GM23338 (cell line): Measurements from ENCODE around the gene FRMD4A.

Experiments
- JUNB ChIP-seq: IDR thresholded peaks from one replicate; pipeline ENCODE4 v1.6.1; 2016; ENCODE audit warnings: antibody characterized with exemption; ENCODE audit not compliant: unreplicated experiment
- TF ChIP-seq, protein P1 (sequence below), 2 experiments: fragments of 200-600 bp in 1 of 2; sonication (generic) in 1 of 2; conservative IDR thresholded peaks; 2 replicates each; pipeline versions ENCODE4 v1.5.1 to v1.6.1; 2016 to 2017; ENCODE audit warnings: antibody characterized with exemption in 2 of 2, low read depth in 2 of 2, mild to moderate bottlenecking in 2 of 2, moderate library complexity in 1 of 2

DNA sequence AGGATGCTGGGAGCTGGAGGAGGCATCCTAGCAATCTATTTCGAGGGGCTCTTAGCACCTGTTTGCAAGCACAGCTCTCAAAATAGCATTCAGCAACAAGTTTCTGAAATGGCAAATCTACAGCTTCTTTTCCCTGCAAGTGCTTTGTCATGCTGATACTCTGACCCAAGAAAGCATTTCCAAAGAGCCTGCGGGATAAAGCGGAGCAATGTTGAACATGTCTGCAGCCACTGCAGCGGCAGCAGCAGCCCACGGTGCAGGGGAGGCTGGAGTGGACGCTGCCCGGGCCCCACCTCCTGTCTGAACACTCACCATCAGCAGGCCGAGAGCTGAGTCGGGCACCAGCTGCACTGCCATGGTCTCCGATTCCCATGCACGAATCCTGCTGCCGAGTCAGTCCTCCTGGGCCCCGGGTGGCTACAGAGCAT, 964 bp downstream of the FRMD4A start:
- TF ChIP-seq, protein P1, sequence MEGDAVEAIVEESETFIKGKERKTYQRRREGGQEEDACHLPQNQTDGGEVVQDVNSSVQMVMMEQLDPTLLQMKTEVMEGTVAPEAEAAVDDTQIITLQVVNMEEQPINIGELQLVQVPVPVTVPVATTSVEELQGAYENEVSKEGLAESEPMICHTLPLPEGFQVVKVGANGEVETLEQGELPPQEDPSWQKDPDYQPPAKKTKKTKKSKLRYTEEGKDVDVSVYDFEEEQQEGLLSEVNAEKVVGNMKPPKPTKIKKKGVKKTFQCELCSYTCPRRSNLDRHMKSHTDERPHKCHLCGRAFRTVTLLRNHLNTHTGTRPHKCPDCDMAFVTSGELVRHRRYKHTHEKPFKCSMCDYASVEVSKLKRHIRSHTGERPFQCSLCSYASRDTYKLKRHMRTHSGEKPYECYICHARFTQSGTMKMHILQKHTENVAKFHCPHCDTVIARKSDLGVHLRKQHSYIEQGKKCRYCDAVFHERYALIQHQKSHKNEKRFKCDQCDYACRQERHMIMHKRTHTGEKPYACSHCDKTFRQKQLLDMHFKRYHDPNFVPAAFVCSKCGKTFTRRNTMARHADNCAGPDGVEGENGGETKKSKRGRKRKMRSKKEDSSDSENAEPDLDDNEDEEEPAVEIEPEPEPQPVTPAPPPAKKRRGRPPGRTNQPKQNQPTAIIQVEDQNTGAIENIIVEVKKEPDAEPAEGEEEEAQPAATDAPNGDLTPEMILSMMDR (conservative IDR thresholded peaks at IDR 0.05; ENCODE audit: low read depth in 2 of 2) = no peak
- no peak for TF ChIP-seq JUNB
